ENCODE measurements around the gene EFNA4. TPM values are rescaled to one million over a fixed set of nuclear protein-coding genes. Genes with fewer than 3 reads are reported as not detected.
A peak's percentile ranks its signal among the peaks of the same experiment; 100 is the strongest.

EFNA4 gene
- total and polyA plus RNA-seq, 9 of the 15 experiments (the other 6 are each of a cell fraction or from before 2014, with no cell fraction given), result 0.68 to 7.4 (median 6.1) TPM

DNA sequence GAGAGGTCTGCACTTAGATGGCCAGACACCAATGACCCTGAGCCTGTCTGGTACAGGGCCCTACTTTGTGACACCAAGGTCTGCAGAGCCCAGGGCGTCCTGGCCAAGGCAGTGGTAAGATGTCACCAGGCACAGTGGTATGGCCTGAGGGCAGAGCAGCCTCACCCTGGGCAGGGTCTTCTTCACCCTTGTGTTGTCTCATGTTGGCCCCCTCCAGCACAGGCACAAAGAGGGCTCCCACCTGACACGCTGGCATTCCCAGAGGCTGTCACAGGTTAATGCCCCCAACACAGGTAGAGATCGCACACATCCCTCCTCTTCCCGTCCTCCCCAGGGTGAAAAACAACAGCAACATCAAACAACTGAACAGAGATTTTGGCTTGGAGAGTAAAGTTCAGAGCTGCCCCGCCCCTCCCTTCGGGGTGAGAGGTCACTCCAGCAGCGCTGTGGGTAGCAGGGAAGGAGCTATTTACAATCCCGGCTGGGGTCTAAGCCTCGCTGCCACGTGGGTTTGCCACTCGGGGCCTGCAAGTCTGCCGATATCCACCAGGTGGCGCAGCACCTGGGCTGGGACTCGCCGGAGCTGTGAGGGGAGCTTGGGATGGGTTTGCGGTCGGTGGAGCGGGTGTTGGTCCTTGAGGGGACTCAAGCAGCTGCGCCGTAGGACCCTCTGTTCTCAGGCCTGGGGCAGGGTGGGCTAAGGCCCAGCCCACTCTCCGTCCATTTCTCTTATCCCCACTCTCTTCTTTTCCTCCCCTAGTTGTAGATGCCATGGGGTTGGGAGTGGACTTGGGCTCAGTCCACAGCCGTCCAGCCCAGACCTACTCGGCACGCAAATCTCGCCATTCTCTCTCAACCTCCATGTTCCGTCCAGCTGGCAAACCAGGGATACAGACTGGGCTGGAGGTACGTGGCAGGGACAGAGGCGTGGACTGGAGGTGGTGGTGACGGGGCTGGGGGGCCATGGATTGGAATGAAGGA is 27.8 kb downstream of the EFNA4 start (continued):
- TF ChIP-seq ZKSCAN8 (CRISPR knock-in tag; IDR thresholded peaks at IDR 0.05) (no peak), GABPB1 (CRISPR knock-in tag; IDR thresholded peaks at IDR 0.05) (0 out of 2 replicates have a peak, but pooled peaks have one; percentile 59), MYBL2 (IDR thresholded peaks at IDR 0.05; ENCODE audit: low read depth) (no peak), MYBL2 (CRISPR knock-in tag; IDR thresholded peaks at IDR 0.05; ENCODE audit: borderline replicate concordance) (no peak), ATF1 (CRISPR knock-in tag; IDR thresholded peaks at IDR 0.05) (no peak), ATF1 (tag; IDR thresholded peaks at IDR 0.05) (no peak), CBX1 (IDR thresholded peaks at IDR 0.05; ENCODE audit: low read depth) (no peak), BDP1 (IDR thresholded peaks at IDR 0.05; ENCODE audit: insufficient read depth, insufficient read length) (no peak), ILK (tag; IDR thresholded peaks at IDR 0.05; ENCODE audit: borderline replicate concordance, low read depth) (no peak), DACH1 (IDR thresholded peaks at IDR 0.05; ENCODE audit: partially characterized antibody) (no peak), ESRRB (CRISPR knock-in tag; IDR thresholded peaks at IDR 0.05; ENCODE audit: borderline replicate concordance) (no peak), TEAD2 (tag; IDR thresholded peaks at IDR 0.05) (no peak)
- TF ChIP-seq, protein P1, sequence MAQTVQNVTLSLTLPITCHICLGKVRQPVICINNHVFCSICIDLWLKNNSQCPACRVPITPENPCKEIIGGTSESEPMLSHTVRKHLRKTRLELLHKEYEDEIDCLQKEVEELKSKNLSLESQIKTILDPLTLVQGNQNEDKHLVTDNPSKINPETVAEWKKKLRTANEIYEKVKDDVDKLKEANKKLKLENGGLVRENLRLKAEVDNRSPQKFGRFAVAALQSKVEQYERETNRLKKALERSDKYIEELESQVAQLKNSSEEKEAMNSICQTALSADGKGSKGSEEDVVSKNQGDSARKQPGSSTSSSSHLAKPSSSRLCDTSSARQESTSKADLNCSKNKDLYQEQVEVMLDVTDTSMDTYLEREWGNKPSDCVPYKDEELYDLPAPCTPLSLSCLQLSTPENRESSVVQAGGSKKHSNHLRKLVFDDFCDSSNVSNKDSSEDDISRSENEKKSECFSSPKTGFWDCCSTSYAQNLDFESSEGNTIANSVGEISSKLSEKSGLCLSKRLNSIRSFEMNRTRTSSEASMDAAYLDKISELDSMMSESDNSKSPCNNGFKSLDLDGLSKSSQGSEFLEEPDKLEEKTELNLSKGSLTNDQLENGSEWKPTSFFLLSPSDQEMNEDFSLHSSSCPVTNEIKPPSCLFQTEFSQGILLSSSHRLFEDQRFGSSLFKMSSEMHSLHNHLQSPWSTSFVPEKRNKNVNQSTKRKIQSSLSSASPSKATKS (CRISPR knock-in tag; IDR thresholded peaks at IDR 0.05), result no peak
- TF ChIP-seq, protein P2, sequence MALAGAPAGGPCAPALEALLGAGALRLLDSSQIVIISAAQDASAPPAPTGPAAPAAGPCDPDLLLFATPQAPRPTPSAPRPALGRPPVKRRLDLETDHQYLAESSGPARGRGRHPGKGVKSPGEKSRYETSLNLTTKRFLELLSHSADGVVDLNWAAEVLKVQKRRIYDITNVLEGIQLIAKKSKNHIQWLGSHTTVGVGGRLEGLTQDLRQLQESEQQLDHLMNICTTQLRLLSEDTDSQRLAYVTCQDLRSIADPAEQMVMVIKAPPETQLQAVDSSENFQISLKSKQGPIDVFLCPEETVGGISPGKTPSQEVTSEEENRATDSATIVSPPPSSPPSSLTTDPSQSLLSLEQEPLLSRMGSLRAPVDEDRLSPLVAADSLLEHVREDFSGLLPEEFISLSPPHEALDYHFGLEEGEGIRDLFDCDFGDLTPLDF (CRISPR knock-in tag; IDR thresholded peaks at IDR 0.05), result no peak
- TF ChIP-seq, protein P3, sequence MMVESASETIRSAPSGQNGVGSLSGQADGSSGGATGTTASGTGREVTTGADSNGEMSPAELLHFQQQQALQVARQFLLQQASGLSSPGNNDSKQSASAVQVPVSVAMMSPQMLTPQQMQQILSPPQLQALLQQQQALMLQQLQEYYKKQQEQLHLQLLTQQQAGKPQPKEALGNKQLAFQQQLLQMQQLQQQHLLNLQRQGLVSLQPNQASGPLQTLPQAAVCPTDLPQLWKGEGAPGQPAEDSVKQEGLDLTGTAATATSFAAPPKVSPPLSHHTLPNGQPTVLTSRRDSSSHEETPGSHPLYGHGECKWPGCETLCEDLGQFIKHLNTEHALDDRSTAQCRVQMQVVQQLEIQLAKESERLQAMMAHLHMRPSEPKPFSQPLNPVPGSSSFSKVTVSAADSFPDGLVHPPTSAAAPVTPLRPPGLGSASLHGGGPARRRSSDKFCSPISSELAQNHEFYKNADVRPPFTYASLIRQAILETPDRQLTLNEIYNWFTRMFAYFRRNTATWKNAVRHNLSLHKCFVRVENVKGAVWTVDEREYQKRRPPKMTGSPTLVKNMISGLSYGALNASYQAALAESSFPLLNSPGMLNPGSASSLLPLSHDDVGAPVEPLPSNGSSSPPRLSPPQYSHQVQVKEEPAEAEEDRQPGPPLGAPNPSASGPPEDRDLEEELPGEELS (CRISPR knock-in tag; IDR thresholded peaks at IDR 0.05; ENCODE audit: borderline replicate concordance), result no peak
- TF ChIP-seq, protein P4, sequence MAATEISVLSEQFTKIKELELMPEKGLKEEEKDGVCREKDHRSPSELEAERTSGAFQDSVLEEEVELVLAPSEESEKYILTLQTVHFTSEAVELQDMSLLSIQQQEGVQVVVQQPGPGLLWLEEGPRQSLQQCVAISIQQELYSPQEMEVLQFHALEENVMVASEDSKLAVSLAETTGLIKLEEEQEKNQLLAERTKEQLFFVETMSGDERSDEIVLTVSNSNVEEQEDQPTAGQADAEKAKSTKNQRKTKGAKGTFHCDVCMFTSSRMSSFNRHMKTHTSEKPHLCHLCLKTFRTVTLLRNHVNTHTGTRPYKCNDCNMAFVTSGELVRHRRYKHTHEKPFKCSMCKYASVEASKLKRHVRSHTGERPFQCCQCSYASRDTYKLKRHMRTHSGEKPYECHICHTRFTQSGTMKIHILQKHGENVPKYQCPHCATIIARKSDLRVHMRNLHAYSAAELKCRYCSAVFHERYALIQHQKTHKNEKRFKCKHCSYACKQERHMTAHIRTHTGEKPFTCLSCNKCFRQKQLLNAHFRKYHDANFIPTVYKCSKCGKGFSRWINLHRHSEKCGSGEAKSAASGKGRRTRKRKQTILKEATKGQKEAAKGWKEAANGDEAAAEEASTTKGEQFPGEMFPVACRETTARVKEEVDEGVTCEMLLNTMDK (IDR thresholded peaks at IDR 0.05; ENCODE audit: borderline replicate concordance, insufficient read depth, low read depth, low read length, poor library complexity, severe bottlenecking), result peak; percentile 38
- TF ChIP-seq, protein P5, sequence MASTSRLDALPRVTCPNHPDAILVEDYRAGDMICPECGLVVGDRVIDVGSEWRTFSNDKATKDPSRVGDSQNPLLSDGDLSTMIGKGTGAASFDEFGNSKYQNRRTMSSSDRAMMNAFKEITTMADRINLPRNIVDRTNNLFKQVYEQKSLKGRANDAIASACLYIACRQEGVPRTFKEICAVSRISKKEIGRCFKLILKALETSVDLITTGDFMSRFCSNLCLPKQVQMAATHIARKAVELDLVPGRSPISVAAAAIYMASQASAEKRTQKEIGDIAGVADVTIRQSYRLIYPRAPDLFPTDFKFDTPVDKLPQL (IDR thresholded peaks at IDR 0.05; ENCODE audit: extremely low read depth, insufficient read length), result no peak

Data from K562 (cell line).